GM21381 (cell line): ENCODE results near the gene AKAP11.
"Not testable (repeated sequence)": the region's sequence is repeated elsewhere in the genome, so short reads cannot be mapped to it uniquely, and the experiment has no call there.

Experiments
- ATAC-seq: cut with Tn5 transposase; IDR thresholded peaks from one replicate; pipeline ENCODE4 v1.9.1; 2021; ENCODE audit warnings: mild to moderate bottlenecking, moderate library complexity; ENCODE audit not compliant: unreplicated experiment

AKAP11 gene, protein sequence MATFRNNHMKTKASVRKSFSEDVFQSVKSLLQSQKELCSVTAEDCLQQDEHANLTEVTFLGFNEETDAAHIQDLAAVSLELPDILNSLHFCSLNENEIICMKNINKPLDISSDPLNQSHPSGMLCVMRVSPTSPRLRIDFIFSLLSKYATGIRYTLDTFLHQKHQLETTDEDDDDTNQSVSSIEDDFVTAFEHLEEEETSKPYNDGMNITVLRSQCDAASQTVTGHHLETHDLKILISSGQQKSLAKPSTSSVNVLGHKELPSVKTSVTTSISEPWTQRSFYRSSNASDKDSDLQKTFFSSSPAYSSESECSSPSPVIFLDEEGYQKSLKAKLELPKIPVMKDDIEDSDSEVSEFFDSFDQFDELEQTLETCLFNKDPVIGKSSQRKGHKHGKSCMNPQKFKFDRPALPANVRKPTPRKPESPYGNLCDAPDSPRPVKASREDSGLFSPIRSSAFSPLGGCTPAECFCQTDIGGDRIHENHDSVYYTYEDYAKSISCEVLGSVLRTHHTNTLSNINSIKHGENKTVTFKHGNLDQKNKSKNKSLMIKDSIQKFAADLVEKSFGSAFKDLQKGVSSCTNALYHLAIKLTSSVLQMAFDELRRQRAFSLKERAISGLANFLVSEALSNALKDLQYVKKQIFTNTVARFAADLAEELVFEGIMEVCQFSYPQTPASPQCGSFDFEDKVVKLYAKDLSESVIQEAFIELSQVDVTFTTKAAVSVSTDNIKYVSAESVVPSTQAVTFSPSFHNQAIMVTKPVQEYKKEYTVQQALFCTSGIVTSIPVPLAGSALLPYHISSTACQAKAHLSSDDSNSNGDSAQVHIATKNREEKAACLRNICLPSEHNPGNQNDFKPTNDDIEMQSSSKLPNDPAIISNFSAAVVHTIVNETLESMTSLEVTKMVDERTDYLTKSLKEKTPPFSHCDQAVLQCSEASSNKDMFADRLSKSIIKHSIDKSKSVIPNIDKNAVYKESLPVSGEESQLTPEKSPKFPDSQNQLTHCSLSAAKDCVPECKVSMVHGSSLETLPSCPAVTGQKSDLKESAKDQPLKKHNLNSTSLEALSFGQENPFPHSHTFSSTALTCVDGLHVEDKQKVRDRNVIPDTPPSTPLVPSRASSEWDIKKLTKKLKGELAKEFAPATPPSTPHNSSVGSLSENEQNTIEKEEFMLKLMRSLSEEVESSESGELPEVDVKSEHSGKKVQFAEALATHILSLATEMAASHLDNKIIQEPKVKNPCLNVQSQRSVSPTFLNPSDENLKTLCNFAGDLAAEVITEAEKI (N-terminal part only)

DNA sequence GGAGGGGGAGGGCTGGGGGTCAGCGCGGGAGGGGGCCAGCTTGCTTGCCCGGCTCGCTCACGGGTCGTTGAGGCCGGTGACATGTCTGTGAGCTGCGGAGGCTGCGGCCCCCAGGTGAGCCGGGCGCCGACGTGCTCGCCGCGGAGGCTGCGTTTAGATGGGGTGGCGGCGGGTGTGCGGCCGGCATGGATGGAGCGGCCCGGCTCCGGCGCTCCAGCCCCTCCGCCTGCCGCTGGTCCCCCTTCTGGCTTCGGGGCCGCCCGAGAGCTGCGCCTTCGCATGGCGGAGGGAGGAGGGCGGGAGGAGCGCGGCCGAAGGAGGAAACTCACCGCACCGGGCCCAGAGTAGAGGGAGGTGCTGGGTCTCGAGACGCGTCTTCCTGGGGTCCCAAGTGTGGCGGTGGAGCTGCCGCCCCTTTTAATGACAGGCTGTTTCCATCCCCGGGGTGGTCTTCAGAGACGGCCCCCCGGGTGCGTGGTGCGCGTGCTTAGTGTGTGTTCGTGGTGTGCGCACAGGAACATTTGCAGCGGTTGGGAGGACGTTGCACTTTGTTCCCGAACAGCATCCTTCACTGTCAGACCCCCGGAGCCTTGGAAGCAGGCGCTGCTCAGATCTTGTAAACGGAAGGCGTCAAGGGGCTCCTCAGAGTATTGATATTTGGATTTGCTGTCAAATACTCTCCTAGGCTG lies at the start of gene AKAP11:
TSS of gene AKAP11 (plus strand) at position 38 of the 689 bp plus-strand sequence. CDS start 14,197 bp downstream, outside the sequence.
- ATAC-seq = peak; percentile 23

DNA sequence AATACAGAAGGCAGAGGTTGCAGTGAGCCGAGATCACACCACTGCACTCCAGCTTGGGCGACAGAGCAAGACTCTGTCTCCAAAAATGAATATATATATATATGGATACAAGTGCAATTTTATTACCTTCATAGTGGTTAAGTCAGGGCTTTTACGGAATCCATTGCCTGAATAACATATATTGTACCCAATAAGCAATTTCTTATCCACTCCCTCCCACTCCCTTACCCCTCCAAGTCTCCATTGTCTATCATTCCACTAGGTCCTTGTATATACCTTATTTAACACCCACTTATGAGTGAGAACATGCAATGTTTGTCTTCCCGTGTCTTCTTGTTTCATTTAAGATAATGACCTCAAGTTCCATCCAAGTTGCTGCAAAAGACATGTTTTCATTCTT lies 48.3 kb upstream of the AKAP11 start:
- no peak for ATAC-seq

GRCh38 chr13:42225051-42225450 lies 46.9 kb upstream of the AKAP11 start:
- no peak for ATAC-seq

GRCh38 chr13:42226759-42227158 lies 45.2 kb upstream of the AKAP11 start:
- not testable (repeated sequence) for ATAC-seq

GRCh38 chr13:42228527-42228926 lies 43.4 kb upstream of the AKAP11 start:
- ATAC-seq = no peak

DNA sequence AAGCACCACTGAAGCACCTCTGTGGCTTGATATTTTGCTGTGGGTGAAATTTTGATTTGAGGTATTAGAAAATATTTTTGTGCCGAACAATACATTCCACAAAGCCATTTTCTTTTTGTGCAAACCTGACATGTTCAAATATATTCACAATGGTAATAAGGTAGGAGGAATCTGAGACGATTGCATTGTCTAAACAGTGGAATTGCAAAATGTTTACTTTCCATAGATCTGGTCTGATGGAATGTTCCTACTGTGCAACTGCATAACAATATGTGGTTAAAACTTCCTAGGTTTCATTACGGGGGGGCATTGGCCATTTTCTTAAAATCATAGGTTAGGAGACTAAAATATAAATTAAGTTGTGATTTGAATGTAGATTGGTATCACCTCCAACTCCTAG lies 42.7 kb upstream of the AKAP11 start:
- no peak for ATAC-seq

DNA sequence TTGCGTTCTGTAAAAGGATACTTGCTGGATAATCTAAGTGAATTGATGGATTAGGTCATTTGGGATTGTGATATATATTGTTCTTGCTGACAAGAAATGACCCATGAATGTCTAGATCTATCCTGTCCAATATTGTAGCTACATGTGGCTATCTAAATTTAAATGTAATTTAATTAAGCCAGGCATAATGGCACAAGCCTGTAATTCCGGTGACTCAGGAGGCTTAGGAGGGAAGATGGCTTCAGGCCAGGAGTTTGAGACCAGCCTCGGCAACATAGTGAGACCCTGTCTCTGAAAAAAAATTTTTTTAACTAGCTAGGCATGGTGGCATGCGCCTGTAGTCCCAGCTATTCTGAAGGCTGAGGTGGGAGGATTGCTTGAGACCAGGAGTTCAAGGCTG lies 39.3 kb upstream of the AKAP11 start:
- ATAC-seq = no peak

DNA sequence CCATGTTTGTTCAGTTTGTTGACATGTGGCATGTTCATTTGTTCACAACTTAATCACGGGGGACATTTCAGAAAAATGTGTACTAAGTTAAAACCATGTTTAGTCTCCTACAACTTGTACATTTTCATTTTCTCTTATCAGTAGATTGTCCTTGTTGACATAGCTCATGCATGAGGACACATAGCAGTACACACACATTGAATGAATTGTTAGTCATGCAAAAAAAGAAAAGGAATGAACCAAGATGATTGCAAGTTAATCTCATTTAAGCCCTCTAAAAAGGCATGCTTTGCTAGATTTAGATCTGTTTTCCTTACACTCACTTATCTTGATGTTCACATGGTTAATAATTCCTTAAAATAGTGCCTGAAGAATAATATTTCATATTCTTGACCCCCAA lies 38.2 kb upstream of the AKAP11 start:
- no peak for ATAC-seq

GRCh38 chr13:42239161-42239560 lies 32.8 kb upstream of the AKAP11 start:
- ATAC-seq = no peak

- no peak for ATAC-seq
These were observed 32.3 kb upstream of the AKAP11 start for GRCh38 chr13:42239644-42240043.

GRCh38 chr13:42246541-42246940 lies 25.4 kb upstream of the AKAP11 start:
- ATAC-seq = no peak

DNA sequence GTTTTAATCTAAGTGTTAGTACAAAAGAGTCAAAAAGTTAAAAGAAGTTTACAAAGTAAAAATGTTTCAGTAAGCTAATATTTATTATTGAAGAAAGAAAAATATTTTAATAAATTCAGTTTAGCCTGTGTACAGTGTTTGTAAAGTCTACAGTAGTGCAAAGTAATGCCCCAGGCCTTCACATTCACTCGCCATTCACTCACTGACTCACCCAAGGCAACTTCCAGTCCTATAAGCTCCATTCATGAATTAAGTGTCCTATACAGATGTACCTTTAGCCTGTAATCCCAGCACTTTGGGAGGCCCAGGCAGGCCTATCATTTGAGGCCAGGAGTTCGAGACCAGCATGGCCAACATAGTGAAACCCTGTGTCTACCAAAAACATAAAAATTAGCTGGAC lies 24.1 kb upstream of the AKAP11 start:
- no peak for ATAC-seq

DNA sequence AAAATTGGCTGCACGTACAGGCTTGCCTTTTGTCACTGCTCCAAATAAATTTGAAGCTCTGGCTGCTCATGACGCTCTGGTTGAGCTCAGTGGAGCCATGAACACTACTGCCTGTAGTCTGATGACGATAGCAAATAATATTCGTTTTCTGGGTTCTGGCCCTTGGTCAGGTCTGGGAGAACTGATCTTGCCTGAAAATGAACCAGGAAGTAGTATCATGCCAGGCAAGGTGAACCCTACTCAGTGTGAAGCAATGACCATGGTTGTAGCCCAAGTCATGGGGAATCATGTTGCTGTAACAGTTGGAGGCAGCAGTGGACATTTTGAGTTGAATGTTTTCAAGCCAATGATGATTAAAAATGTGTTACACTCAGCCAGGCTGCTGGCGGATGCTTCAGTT lies 16.1 kb upstream of the AKAP11 start:
- ATAC-seq = no peak

- no peak for ATAC-seq
These were observed 13.2 kb upstream of the AKAP11 start for GRCh38 chr13:42258747-42259146.

DNA sequence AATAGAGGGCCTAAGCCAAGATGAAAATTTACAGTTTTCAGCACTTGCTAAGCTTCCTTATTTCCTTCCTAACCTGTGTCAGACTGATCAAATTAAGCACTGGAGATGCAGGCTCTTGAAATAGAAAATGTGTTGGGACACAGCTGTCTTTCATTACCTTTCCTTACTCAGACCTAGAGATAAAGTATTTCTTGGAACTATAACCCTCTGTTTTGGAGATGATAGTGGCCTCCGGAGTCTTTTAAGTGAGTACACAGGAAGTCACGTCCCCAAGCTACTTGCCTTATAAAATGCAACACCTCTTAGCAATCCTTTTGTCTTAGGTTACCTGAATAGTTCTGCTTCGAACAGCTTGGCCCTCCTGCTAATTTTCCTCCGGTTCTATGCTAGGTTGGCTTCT lies 12.4 kb upstream of the AKAP11 start:
- no peak for ATAC-seq

DNA sequence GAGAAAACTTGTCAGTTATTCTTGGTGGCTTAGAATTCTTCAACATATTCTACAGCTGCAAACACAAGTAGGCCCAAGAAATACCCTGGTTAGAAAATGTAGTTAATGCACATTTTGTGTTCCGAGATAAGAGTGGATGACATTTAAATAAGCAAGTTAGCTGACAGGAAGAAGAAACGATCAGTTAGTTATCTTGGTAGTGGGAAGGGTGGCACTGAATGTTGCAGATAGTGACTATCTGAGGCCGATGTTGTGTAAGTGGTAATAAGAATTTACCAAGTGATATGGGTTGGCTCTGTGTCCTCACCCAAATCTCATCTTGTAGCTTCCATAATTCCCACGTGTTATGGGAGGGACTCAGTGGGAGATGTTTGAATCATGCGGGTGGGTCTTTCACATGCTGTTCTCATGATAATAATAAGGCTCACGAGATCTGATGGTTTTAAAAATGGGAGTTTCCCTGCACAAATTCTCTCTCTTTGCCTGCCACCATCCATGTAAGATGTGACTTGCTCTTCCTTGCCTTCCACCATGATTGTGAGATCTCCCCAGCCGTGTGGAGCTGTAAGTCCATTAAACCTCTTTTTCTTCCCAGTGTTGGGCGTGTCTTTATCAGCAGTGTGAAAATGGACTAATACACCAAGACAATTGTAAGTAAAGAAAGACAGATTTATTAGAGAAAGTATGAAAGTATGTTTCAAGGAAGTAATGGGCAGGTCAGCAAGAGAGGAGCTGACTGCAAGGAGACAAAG lies 10.9 kb upstream of the AKAP11 start:
- no peak for ATAC-seq

DNA sequence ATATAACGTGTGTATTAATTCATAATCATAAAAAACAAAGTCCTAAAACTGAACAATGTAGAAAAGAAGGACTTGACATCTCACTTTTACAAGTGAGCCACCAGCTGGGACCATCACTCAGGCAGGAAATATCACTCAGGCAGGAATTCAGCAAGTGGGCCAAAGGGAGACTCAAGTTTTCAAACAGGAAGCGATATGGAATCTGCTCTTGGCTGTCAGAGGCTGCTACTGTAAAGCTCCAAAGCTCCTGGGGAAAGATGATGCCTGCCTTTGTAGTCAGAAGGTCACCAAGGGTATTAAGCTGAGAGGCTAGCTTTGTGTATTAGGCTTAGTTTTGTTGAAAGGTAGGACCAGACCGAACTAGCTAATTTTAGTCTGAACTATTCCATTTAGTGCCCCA lies 5.5 kb upstream of the AKAP11 start:
- ATAC-seq = no peak

GRCh38 chr13:42270160-42270856 lies 1.6 kb upstream of the AKAP11 start:
- ATAC-seq = no peak

GRCh38 chr13:42270857-42271215 lies 1.1 kb upstream of the AKAP11 start:
- ATAC-seq = no peak
